ENCODE results near the gene CA11.
"Not testable (repeated sequence)": the region's sequence is repeated elsewhere in the genome, so short reads cannot be mapped to it uniquely, and the experiment has no call there.

CA11 gene

DNA sequence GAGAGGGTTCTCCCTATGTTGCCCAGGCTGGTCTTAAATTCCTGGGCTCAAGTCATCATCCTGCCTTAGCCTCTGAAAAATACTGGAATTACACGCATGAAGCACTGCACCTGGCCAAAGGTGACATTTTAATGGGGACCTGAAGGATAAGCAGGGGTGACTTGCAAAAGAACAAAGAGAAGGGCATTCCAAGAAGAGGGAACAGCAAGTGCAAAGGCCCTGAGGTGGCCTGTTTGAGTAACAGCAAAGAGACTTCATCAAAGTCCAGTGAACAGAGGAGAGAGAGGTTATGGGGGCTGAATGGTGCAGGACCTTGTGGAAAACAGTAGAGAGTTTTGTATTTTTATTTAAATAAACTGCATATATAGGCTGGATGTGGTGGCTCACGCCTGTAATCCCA is 4.1 kb downstream of the CA11 start:
- no peak for DNase-seq (ENCODE audit: low read depth)

GRCh38 chr19:48639483-48640375 is 6.3 kb downstream of the CA11 start:
- DNase-seq (ENCODE audit: low read depth), result no peak

- DNase-seq (ENCODE audit: low read depth), result no peak
Measured at GRCh38 chr19:48638831-48639381, 7.1 kb downstream of the CA11 start.

DNA sequence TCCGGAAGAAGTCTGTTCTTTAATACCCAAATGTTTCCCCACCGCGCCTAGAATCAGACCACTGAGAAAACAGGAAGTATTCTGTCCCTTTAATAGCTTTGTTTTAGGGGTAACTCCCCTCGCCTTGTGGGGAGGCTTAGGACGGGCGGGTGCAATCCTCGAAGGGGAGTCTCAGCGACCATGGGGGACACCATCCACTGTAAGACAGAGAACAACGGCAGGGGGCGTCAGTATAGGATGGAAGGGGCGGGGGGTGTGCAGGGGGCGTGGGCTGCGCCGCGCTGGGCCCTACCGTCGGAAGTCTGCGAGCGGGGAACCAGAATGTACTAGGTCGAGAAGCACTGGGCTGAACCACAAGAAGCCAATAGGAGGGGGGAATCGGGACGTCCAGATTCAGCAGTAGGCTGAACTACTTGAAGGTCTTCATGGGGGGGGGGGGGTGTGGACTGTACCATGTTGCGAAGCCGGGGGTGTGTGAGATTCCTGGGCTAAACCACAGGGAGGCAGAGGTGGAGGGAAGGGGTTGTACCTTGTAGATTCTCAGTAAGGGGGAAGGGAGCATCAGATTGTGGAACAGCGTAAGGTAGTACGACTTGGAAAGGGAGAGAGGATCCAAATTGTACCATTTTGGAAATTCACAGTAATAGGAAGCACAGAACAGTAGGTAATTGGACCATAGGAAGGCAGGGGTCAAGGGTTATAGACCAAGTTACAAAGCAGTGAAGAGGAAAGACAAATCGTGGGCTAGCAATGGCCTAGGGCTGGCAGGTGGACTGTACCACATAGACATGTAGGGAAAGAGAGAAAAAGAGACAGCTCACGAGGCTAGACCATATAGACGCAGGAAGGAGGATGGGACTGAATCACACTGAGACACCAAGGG is 7.8 kb downstream of the CA11 start:
- peak; percentile 70 for DNase-seq (ENCODE audit: low read depth)

- peak; percentile 100 for DNase-seq (ENCODE audit: low read depth)
Measured at GRCh38 chr19:48637449-48637947, 8.5 kb downstream of the CA11 start.

DNA sequence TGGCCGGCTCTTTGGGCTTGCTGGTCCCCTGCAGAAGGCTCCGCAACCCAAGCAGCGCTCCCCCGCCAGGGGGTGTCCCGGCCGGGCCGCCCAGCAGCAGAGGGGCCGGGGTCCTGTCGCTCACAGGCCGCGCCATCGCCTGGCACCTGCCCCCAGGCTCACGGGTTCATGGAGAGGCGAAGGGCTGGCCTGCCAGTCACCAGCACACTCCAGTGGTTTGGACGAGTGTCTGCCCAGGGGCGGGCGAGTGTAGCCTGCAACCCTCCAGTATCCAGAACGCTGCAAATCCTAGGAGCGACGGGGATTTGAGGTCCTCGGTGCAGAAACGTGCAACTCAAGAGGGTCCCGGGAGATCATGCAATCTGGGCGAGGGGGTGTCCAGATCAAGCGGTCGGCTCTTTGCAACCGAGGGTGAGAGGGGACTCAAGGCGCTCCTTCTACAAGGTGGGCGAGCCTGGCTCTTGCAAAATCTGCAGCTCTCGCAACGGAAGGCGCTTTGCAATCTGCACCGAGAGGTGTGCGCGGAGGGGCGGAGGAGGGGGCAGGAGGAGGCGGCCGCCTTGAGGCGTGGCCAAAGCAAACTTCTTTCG is 9.0 kb downstream of the CA11 start, which contains the start of gene DBP:
TSS of gene DBP (minus strand) at position 521 of the 590 bp plus-strand sequence. CDS start at position 136, 385 bp downstream.
- no peak for DNase-seq (ENCODE audit: low read depth)

DNA sequence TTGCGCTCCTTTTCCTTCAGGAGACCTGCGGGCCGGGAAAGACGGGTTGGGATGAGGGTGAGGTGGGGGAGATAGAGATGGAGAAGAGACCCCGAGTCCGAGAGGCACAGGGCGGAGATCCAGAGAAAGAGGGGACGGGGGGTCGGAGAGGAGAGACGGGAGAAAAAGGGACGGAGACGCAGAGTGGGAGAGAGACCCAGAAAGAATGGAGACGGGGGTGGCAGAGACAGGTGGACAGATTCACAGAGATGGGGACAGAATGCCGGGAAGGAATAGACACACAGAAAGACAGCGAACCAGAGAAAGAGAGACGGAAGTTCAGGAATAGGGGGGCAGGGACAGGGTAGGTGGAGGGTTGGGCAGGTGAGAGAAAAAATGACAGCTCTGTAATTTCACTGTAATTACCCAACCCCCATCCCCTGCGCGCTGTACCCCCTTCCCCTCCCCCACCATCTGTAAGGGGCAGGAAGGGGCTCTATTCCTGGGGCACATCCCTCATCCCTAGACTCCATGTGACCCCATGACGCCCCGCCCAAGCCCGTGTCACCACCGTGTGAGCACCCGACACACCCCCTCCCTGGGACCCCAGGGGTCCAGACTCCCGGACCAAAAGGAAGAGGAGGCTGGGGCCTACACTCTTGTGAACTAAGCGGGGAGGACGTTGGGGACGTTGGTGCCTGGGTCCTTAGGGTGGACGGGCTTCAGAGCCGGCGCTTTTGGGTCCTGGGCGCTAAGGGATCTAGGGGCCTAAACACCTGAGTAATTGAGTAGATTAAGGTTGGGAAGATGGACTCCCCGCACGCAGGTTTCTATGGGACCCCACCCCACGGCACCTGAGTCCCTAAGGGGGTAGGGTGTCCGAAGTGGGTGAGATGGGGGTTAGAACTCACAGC is 9.8 kb downstream of the CA11 start:
- DNase-seq (ENCODE audit: low read depth), result no peak

GRCh38 chr19:48635263-48635965 is 10.6 kb downstream of the CA11 start:
- peak; percentile 66 for DNase-seq (ENCODE audit: low read depth)

GRCh38 chr19:48634424-48635262 is 11.3 kb downstream of the CA11 start:
- peak; percentile 84 for DNase-seq (ENCODE audit: low read depth)

- DNase-seq (ENCODE audit: low read depth), result no peak
Measured at GRCh38 chr19:48634036-48634342, 12.0 kb downstream of the CA11 start.

DNA sequence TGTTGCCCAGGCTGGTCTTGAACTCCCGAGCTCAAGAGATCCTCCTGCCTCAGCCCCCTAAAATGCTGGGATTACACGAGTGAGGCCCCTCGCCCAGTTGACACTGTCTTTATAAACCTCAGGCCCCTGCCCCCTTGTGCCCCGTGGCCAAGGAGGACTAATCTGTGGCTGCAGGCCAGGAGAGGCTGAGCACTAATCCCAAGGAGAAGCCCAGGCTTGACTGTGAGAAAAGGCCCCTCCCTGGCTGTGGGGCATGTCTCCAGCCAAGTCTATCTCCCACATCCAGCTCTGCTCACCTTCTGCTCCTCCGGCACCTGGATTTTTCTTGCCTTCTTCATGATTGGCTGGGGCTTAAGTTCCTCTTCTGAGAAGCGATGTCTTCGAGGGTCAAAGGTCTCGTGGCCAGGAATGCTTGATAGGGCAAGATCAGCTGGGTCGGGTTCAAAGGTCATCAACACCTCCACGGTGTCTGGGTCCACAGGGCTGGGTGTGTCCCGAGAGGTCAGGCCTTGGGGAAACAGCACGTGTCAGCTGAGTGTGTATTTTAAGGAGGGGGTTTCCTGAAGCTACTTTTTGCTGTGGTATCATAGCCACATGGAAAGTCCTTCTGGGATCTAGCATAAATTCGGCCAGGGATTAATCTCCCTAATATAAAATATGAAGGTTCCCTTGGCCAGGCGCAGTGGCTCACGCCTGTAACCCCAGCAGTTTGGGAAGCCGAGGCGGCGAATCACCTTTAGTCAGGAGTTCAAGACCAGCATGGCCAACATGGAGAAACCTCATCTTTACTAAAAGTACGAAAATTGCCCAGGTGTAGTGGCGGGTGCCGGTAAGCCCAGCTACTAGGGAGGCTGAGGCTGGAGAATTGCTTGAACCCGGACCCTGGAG is 12.6 kb downstream of the CA11 start:
- no peak for DNase-seq (ENCODE audit: low read depth)

DNA sequence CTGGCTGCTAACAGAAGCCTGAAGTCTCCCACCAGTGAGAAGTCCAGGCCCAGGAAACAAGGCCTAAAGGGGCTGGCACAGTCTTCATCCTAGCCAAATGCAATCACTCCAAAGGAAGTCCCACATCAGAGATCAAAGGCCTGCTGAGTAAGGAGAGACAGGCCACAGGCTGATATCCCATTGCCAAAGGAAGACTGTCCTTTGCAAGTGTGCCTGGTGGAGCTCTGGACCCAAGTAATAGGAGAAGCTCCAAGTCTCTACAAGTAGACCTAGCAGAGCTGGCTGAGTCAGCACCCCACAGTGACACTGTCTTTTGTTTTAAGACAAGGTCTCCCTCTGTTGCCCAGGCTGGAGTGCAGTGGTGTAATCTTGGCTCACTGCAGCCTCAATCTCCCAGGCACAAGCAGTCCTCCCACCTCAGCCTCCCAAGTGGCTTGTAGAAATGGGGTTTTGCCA is 13.3 kb downstream of the CA11 start:
- no peak for DNase-seq (ENCODE audit: low read depth)

DNA sequence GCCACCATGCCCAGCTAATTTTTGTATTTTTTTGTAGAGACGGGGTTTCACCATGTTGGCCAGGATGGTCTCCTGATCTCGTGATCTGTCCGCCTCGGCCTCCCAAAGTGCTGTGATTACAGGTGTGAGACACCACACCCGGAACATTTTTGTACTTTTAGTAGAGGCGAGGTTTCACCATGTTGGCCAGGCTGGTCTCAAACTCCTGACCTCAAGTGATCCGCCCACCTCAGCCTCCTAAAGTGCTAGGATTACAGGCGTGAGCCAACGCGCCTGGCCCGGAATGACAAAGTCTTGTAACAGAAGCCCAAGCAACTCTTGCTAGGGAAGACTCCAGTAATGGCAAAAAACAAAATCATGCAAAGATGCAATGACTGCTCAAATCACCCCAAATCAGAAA is 13.7 kb downstream of the CA11 start:
- not testable (repeated sequence) for DNase-seq (ENCODE audit: low read depth)

GRCh38 chr19:48631225-48631624 is 14.8 kb downstream of the CA11 start:
- DNase-seq (ENCODE audit: low read depth), result no peak

DNA sequence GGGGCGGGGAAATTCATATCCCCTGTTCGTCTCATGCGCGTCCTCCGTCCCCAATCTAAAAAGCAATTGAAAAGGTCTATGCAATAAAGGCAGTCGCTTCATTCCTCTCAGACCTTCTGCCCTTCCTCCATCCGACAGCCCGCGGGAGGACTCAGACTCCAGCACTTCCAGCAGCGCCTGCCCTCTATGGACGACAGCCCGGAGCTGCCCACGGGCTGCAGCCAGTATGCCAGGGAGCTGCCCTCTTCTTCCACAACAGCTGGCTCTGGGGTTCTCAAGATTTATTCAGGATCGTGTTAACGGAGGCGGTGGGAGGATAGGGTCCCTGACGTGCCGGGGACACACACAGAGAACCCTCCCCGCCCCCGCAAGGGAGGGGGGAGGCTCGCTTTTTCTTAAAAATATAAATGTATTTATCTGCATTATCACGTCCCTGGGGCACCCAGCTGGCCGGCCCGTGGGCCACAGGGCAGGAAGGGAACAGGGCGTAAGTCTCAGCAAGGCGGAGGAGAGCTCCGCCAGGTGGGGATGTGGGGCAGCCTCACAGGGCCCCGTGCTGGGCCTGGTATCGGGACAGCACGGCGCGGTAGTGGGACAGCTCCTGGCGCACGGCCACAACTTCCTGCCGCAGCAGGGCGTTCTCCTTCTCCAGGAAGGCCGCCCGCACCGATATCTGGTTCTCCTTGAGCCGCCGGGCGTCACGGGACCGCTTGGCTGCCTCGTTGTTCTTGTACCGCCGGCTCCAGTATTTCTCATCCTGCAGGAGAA is 15.5 kb downstream of the CA11 start:
- no peak for DNase-seq (ENCODE audit: low read depth)

DNA sequence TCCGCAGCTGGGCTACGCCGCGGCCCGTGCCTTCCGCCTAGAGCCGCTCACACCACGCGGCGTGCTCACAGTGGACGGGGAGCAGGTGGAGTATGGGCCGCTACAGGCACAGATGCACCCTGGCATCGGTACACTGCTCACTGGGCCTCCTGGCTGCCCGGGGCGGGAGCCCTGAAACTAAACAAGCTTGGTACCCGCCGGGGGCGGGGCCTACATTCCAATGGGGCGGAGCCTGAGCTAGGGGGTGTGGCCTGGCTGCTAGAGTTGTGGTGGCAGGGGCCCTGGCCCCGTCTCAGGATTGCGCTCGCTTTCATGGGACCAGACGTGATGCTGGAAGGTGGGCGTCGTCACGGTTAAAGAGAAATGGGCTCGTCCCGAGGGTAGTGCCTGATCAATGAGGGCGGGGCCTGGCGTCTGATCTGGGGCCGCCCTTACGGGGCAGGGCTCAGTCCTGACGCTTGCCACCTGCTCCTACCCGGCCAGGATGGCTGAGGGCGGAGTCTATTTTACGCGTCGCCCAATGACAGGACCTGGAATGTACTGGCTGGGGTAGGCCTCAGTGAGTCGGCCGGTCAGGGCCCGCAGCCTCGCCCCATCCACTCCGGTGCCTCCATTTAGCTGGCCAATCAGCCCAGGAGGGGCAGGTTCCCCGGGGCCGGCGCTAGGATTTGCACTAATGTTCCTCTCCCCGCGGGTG is 16.2 kb downstream of the CA11 start:
- DNase-seq (ENCODE audit: low read depth), result no peak

- DNase-seq (ENCODE audit: low read depth), result no peak
Measured at GRCh38 chr19:48629297-48629598, 16.7 kb downstream of the CA11 start.

Measured in activated gamma-delta T cell treated with anti-CD3 and anti-CD28 coated beads, Interleukin-2, amount 50 U/mL, for 16 hours (primary cell).